Stimulated activated CD8-positive, alpha-beta memory T cell treated with anti-CD3 and anti-CD28 coated beads, Interleukin-12 subunit alpha, Interleukin-12 subunit beta, amount 100 ng/mL, for 4 hours (primary cell): Measurements from ENCODE around the gene KRTAP1-5.
"Not testable (repeated sequence)": the region's sequence is repeated elsewhere in the genome, so short reads cannot be mapped to it uniquely, and the experiment has no call there.

ENCODE experiments used
- DNase-seq: peaks from one replicate; pipeline ENCODE4 v3.0.0-alpha.2; 2020; ENCODE audit warnings: low read depth

Gene KRTAP1-5

DNA sequence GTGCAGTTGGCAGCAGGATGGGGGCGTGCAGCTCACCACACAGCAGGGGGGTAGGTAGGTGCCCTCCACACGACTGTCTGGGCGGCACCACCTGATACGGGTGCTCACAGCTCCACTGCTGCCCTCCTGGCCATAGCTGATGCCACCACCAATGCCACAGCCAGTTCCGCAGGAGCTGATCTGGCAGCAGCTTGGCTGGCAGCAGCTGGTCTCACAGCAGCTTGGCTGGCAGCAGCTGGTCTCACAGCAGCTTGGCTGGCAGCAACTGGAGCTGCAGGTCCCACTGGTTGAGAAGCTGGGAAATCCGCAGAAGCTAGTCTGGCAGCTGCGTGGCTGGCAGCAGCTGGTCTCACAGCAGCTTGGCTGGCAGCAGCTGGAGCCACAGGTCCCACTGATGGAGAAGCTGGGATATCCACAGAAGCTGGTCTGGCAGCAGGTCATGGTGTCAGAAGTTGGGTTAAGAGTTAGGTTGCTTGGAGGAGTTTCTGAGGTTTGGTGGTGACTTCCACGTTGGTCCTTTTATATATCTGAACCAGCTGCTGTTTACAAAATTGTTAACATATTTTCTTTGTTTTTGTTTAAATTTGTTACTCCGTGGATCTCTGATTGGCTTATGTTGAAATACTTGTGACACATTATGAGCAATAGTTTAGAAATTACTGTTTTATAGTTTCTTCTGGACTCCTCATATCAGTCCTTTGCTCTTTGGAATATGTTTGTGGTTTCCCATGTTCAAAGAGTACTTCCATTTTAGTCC, at the start of gene KRTAP1-5:
TSS of gene KRTAP1-5 (minus strand) at position 494 of the 757 bp plus-strand sequence. CDS start at position 441, 53 bp downstream.
- DNase-seq: no peak

DNA sequence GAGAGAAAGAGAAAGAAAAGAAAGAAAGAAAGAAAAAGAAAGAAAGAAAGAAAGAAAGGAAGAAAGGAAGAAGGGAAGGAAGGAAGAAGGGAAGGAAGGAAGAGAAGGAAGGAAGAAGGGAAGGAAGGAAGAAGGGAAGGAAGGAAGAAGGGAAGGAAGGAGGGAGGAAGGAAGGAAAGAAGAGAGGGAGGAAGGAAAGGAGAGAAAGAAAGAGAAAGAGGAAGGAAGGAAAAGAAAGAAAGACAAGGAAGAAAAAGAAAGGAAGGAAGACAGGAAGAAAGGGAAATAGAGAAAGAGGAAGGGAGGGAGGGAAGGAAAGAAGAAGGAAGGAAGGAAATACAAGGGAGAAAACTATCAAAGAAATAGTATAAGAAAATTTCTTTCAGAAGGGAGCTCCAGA, 49.8 kb upstream of the KRTAP1-5 start:
- DNase-seq: no peak

DNA sequence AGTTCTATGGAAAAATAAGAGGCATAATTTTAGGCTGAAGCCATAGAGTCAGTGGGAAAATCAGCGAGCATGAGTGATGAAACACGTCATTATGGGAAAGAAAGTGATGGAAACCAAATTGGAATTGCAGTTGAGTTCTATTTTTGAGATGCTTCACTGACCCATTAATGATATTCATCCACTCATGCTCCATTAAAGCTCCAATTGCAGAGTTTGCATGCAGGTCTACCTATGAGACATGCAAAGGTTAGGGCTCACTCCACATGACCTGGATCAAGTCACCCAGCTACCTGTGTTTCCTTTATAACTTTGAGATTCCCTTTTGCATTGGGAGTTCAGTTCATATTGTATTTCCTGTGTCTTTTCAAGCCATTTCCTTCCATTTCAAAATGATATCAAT, 46.7 kb upstream of the KRTAP1-5 start:
- no peak for DNase-seq

GRCh38 chr17:41071606-41072360, 44.8 kb upstream of the KRTAP1-5 start:
- DNase-seq: no peak

GRCh38 chr17:41069031-41069430, 42.0 kb upstream of the KRTAP1-5 start:
- DNase-seq: no peak

DNA sequence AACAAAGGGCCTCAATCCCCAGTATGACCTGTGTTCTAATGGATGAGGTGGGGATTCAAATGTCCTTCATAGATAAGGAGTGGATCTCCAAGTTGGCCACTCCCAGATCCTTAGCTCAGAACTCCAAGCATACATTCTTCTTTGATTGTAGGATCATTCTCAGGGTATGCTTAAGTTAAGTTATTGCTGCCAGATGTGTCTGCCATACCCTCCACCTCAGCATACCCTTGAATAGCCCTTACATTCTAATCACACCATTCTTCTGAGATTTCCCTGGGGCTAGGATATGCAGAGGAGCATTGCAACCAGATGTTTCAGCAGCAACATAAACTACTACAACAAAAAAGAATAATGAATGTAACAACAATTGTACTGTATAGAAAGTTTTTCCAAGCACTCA, 40.3 kb upstream of the KRTAP1-5 start:
- no peak for DNase-seq

DNA sequence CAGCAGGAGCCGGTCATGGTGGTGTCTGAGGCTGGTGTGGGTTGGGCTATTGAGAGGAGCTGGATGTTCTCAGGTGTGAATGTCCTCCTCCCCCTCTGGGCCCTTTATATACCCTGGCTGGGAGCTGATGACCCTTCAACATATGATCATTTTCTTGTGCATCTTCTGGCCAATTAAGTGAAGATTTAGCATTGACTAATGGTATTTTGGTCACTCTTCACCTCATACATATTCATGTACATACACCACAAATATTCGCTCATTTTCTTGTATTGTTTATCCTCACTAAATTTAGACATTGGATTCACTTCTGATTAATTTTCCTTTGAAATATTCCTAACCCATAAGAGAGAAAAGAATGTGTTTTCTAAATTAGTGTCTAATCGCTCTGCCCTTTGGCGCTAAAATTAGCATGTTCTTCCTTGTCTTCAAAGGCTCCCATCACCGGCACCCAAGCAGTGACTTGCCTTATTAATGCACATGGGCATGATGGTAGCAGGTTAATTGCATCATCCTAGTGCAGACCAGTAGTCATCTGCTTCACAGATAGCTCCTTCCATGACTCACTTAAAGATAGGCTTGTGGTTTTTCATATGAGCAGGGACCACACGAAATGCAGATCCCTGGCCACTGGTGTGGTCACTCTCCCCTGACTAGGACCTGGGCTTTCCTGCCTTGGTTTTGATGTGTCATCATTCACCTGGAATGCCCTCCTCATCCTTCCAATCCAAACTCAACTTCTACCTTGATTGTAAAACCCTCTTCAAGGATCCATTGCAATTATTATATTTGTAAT, 39.0 kb upstream of the KRTAP1-5 start, which contains the start of gene KRTAP2-4:
TSS of gene KRTAP2-4 (minus strand) at position 51 of the 796 bp plus-strand sequence. CDS start at position 17, 34 bp downstream.
- no peak for DNase-seq

DNA sequence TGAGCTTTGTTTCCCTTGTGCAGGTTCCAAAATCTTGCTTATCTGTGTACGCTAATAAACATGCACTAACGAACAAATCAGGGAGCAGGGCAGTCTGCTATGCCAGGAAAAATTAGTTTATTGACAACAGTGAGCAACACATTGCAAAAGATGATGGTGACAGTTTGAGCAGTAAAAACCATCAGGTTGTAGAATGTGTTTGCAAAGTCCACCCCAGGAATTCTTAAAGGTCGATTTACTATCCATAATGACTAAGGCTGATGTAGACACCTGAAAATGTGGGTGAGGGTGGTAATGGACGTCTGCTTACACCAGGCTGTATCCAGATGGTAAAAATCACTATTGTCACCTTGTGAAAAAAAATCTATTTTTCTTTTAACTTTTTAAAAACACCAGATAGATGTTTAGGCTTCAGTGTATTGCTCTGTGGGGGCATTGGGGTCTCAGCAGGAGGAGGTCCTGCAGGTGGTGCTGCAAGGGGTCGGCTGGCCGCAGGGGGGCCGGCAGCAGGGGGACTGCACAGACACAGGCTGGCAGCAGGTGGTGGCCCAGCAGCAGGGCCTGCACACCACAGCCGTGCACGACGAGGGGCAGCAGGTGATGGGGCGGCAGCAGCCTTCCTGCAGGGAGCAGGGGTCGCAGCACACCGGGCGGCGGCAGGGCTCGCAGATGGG, 38.1 kb upstream of the KRTAP1-5 start:
- not testable (repeated sequence) for DNase-seq

GRCh38 chr17:41064301-41064700, 37.3 kb upstream of the KRTAP1-5 start:
- no peak for DNase-seq

- no peak for DNase-seq
These were observed 36.4 kb upstream of the KRTAP1-5 start for GRCh38 chr17:41063449-41063848.

GRCh38 chr17:41061964-41062363, 35.0 kb upstream of the KRTAP1-5 start:
- DNase-seq: no peak

DNA sequence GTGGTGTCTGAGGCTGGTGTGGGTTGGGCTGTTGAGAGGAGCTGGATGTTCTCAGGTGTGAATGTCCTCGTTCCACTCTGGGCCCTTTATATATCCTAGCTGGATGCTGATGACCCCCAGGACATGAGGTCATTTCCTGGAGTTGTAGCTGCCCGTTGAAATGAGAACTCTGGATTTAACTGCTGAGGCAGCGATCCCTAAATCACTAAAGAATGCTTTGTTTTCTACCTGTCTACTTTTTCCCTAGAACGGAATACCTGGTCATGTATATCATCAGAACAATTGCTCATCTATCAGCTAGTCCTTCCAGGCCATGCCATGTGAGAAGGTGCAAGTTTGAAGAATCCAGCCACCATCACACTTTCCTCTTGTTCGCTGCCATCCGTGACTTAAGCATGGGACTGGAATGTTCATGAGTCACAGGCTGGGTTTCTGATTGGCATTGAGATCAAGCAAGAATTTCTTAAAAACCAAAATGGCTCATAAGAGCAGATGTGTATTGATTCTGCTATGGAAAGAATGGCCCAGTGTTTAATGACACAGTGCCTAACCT, 33.1 kb upstream of the KRTAP1-5 start, which contains the start of gene KRTAP2-3:
TSS of gene KRTAP2-3 (minus strand) at position 63 of the 553 bp plus-strand sequence. CDS start 64 bp downstream, outside the sequence.
- DNase-seq: no peak

DNA sequence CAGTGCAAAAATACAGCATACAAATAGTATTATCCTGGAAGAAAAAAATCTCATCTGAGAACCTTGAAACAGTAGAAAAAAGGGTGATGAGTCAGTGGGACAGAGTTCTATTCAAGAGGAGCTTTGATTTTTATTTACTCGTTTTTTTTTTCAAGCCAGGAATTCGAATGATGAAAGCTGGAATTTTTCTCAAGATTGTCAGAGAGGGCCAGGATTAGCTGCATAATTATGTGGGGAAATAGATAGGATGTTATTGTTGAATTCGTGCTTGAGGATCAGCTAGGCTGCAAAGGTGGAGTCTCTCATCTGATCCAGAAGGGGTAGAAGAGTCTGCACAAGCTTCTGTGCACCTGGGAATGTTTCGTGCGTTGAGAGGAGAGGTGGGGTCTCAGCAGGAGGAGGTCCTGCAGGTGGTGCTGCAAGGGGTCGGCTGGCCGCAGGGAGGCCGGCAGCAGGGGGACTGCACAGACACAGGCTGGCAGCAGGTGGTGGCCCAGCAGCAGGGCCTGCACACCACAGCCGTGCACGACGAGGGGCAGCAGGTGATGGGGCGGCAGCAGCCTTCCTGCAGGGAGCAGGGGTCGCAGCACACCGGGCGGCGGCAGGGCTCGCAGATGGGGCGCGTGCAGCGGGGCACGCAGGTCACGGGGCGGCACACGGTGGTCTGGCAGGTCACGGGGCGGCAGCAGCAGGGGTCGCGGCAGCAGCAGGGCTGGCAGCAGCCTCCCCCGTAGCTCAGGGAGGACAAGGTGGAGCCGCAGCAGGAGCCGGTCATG, 32.5 kb upstream of the KRTAP1-5 start:
- DNase-seq: not testable (repeated sequence)

- no peak for DNase-seq
These were observed 31.7 kb upstream of the KRTAP1-5 start for GRCh38 chr17:41058741-41059140.

DNA sequence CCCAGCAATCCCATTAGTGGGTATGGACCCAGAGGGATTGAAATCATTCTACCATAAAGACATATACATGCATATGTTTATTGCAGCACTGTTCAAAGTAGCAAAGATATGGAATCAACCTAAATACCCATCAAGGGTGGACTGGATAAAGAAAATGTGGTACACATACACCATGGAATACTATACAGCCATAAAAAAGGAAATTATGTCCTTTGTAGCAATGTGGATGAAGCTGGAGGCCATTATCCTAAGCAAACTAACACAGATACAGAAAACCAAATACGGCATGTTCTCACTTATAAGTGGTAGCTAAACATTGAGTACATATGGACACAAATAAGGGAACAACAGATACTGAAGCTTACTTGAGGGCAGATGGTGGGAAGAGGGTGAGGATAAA, 30.5 kb upstream of the KRTAP1-5 start:
- DNase-seq: no peak

- DNase-seq: not testable (repeated sequence)
These were observed 28.1 kb upstream of the KRTAP1-5 start, which contains the start of gene KRTAP2-2 for GRCh38 chr17:41055130-41055529. Gene KRTAP2-2 (minus strand): TSS chr17:41055230. CDS start chr17:41055211, 19 bp downstream.

DNA sequence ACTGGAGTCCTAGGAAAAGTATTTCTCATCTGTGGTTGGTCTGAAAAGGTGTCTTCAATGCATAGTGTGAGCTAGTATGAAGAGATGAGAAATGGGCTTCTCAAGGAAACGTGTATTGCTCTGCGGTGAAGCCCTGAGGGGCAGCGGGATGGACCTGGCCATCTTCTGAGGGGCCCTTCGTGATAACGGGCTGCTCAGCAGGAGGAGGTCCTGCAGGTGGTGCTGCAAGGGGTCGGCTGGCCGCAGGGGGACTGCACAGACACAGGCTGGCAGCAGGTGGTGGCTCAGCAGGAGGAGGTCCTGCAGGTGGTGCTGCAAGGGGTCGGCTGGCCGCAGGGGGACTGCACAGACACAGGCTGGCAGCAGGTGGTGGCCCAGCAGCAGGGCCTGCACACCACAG, 27.5 kb upstream of the KRTAP1-5 start:
- DNase-seq: not testable (repeated sequence)

DNA sequence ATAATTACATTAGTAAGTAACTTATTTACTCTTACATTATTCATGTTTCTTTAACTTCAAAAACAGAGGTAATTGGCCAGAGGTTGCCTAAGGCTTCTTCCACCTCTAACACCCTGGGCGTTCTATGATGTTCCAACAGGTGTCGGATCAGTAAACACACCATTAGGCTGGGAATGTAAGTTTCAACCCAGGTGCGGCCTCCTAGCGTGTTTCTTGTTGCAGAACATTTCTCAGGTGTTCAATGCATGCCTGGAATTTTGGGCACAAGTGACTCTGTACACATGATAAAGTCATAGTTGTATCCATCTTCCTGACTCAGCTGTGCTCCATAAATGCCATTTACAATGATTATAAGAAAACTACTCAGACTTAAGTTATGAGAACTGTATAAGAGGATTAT, 27.0 kb upstream of the KRTAP1-5 start:
- DNase-seq: no peak

DNA sequence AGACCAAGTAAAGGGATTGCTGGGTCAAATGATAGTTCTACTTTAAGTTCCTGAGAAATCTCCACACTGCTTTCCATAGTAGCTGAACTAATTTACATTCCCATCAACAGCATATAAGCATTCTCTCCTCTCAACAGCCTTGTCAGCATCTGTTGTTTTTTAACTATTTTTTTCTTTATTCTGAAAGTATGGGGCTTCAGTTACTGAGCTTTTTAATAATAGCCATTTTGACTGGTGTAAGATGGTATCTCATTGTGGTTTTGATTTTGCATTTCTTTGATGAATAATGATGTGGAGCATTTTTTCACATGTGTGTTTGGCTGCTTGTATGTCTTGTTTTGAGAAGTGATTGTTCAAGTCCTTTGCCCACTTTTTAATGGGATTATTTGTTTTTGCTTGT, 25.6 kb upstream of the KRTAP1-5 start:
- no peak for DNase-seq

GRCh38 chr17:41049110-41049509, 22.1 kb upstream of the KRTAP1-5 start:
- no peak for DNase-seq
